ENCODE measurements around the gene CFAP100. TPM values are rescaled to one million over a fixed set of nuclear protein-coding genes. Genes with fewer than 3 reads are reported as not detected.

The CFAP100 gene
- total RNA-seq, 5 donors from 2014 or later (not counting 1 experiment from before 2014, with no cell fraction given): not detected

DNA sequence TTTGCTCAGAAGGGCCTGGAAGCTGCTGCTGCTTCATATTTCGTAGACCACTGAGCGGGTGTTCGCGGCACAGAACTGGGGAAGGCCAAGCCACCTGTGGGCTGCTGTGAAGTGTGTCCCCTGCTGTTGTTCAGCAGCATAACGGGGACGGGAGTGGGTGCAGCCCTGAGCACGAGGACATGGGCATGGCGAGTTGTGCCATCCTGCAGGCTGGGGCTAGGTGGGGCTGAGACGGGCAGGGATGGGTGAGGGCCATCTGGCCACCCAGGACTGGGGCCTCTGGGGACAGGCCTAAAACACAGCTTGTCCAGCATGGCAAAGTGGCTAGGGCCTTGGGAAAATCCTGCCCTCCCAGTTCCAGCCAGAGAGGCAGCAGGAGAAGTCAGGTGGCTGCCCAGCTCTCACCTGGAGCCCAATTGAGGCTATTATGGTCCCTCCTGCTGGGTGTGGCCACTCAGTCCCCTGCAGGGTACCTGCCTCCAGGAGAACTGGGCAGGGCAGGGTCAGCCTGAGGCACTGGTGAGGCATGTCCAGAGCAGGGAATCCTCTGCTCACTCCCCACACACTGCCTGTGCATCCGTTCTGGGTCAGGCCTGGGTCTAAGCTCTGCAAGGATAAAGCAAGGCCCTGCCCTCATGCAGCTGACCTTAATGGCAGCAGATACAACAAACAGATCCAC is 29.5 kb downstream of the CFAP100 start:
- peaks cover 4 to 16% (median 9%) of the 10 kb centered on the region in 3 donors for H3K9me3 Mint-ChIP-seq
- no peaks in the 10 kb centered on the region for H3K36me3 ChIP-seq (ENCODE audit: control insufficient read depth in 2 of 2, extremely low read depth in 1 of 2, insufficient read depth in 1 of 2, low read length in 1 of 2)
- ChIA-PET POLR2A (no interaction called here), CTCF (no interaction called here)
- H3K4me1 ChIP-seq (ENCODE audit: control insufficient read depth in 1 of 2, extremely low read depth in 1 of 2, insufficient read depth in 2 of 2, low read length in 2 of 2): no peaks in the 10 kb centered on the region
- H3K27ac ChIP-seq (ENCODE audit: low read length): no peak overlapping the region
- H3K27ac Mint-ChIP-seq: no peak overlapping the region
- H3K4me1 Mint-ChIP-seq: no peaks in the 10 kb centered on the region
- no peaks in the 10 kb centered on the region for H3K27me3 Mint-ChIP-seq
- ATAC-seq (replicated peaks in 1 of 4) (no peak), DNase-seq (peak in 1 of 35 experiments; percentile 3)
- H3K9me3 ChIP-seq: peaks cover 5% of the 10 kb centered on the region
- no peak overlapping the region for H3K4me3 ChIP-seq (ENCODE audit: control insufficient read depth in 1 of 2, extremely low read depth in 1 of 2, low read length in 1 of 2)
- no peak overlapping the region for H3K4me3 Mint-ChIP-seq
- H3K36me3 Mint-ChIP-seq: peaks cover 23% of the 10 kb centered on the region
- H3K27me3 ChIP-seq (replicated peaks in 1 of 2; ENCODE audit: control insufficient read depth in 2 of 2, extremely low read depth in 1 of 2, insufficient read depth in 2 of 2, low read length in 1 of 2): no peaks in the 10 kb centered on the region
- 94% methylated on average over 10 of the region's 10 CpGs for WGBS (ENCODE audit: insufficient coverage)

DNA sequence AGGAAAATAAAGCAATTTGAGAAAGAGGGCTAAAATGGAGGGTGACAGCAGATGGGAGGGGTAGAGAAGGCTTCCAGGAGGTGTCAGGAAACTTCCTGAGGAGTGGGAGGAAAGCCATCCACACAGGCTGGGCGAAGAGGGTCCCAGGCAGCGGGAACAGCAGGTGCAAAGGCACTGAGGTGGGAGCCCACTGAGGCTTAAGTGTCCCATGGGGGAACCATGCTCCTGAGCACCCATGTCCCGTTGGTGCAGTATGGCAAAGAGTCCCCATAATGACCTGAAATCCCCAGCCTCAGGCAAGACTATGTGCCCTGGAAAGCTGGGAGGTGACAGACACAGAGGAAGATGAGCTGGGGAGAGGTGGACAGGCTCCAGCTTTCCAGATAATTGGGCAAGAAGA is 30.0 kb downstream of the CFAP100 start:
- WGBS (ENCODE audit: insufficient coverage): 92% methylated on average over 2 of the region's 3 CpGs
- H3K27ac Mint-ChIP-seq: no peak overlapping the region
- peaks cover 23% of the 10 kb centered on the region for H3K36me3 Mint-ChIP-seq
- peaks cover 5% of the 10 kb centered on the region for H3K9me3 ChIP-seq
- CTCF ChIA-PET: no interaction called here
- ATAC-seq (replicated peaks in 1 of 4) (no peak), DNase-seq (no peak)
- H3K4me3 Mint-ChIP-seq: no peak overlapping the region
- no peaks in the 10 kb centered on the region for H3K27me3 Mint-ChIP-seq
- no peaks in the 10 kb centered on the region for H3K4me1 Mint-ChIP-seq
- POLR2A ChIA-PET: no interaction called here
- H3K27me3 ChIP-seq (replicated peaks in 1 of 2; ENCODE audit: control insufficient read depth in 2 of 2, extremely low read depth in 1 of 2, insufficient read depth in 2 of 2, low read length in 1 of 2): no peaks in the 10 kb centered on the region
- no peak overlapping the region for H3K27ac ChIP-seq (ENCODE audit: low read length)
- H3K4me1 ChIP-seq (ENCODE audit: control insufficient read depth in 1 of 2, extremely low read depth in 1 of 2, insufficient read depth in 2 of 2, low read length in 2 of 2): no peaks in the 10 kb centered on the region
- peaks cover 4 to 16% (median 9%) of the 10 kb centered on the region in 3 donors for H3K9me3 Mint-ChIP-seq
- no peak overlapping the region for H3K4me3 ChIP-seq (ENCODE audit: control insufficient read depth in 1 of 2, extremely low read depth in 1 of 2, low read length in 1 of 2)
- no peaks in the 10 kb centered on the region for H3K36me3 ChIP-seq (ENCODE audit: control insufficient read depth in 2 of 2, extremely low read depth in 1 of 2, insufficient read depth in 1 of 2, low read length in 1 of 2)

DNA sequence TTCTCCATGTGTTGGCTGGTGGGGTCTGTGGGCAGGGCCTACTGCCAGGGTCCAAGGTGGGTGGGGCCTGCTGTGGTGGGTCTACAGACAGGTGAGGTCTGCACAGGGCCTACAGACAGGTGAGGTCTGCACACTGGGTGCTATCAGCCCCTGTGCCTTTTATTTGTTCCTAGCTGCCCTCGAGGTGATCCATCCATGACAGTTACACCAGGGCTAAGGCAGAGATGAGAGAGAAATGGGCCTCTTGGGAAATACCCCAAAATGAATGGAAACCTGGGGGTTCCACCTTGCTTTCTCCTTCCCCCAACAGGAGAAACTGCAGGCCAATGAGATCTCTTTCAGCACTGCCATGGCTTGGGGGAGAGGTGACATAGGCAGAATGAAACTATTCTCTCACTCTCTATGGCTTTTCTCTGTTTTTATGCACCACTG is 36.4 kb downstream of the CFAP100 start:
- peaks cover under 1 to 9% (median 4%) of the 10 kb centered on the region in 3 donors for H3K9me3 Mint-ChIP-seq
- no peaks in the 10 kb centered on the region for H3K27me3 Mint-ChIP-seq
- ChIA-PET POLR2A (no interaction called here), CTCF (no interaction called here)
- peaks cover 6 to 11% of the 10 kb centered on the region in 2 donors for H3K36me3 ChIP-seq (ENCODE audit: control insufficient read depth in 2 of 2, extremely low read depth in 1 of 2, insufficient read depth in 1 of 2, low read length in 1 of 2)
- ATAC-seq (replicated peaks in 1 of 4) (no peak), DNase-seq (peak in 1 of 35 experiments; percentile 9)
- H3K36me3 Mint-ChIP-seq: peaks cover 29% of the 10 kb centered on the region
- H3K27ac ChIP-seq (ENCODE audit: low read length): no peak overlapping the region
- H3K27me3 ChIP-seq (replicated peaks in 1 of 2; ENCODE audit: control insufficient read depth in 2 of 2, extremely low read depth in 1 of 2, insufficient read depth in 2 of 2, low read length in 1 of 2): no peaks in the 10 kb centered on the region
- H3K27ac Mint-ChIP-seq: no peak overlapping the region
- no peaks in the 10 kb centered on the region for H3K4me1 Mint-ChIP-seq
- peaks cover 5% of the 10 kb centered on the region for H3K9me3 ChIP-seq
- H3K4me3 Mint-ChIP-seq: no peak overlapping the region
- WGBS (ENCODE audit: insufficient coverage): no CpG with 5 or more reads among the region's 1 CpG
- no peaks in the 10 kb centered on the region for H3K4me1 ChIP-seq (ENCODE audit: control insufficient read depth in 1 of 2, extremely low read depth in 1 of 2, insufficient read depth in 2 of 2, low read length in 2 of 2)
- H3K4me3 ChIP-seq (ENCODE audit: control insufficient read depth in 1 of 2, extremely low read depth in 1 of 2, low read length in 1 of 2): no peak overlapping the region

DNA sequence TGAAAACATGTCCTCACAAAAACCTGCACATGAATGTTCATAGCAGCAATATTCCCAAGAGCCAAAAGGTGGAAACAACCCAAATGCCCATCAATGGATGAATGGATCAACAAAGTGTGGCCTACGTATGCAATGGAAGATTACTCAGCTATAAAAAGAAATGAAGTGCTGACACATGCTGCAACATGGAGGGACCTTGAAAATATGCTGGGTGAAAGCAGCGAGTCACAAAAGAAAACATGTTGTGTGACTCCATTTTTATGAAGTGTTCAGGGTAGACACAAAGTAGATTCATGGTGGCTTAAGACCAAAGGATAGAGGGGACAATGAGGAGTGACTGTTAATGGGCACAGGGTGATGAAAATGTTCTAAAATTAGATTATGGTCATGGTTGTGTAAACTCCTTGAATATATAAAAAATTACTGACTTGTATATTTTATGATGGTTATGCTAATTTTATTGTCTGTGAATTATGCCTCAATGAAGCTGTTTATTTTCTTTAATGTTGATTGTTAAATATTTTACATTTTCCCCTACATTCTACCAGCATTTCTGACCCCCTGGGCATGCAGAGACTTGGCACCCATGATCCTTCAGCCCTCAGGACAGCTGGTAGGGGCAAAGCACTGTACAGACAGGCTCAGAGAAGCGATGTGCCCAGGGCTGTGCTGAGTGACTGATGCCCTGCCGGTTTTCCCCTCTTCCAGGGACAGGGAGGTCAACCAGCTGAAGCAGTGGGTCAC is 37.8 kb downstream of the CFAP100 start:
- WGBS (ENCODE audit: insufficient coverage): 96% methylated on average over 3 of the region's 4 CpGs
- Histone ChIP-seq H3K36me3 (ENCODE audit: control insufficient read depth in 2 of 2, extremely low read depth in 1 of 2, insufficient read depth in 1 of 2, low read length in 1 of 2) (peaks cover 6 to 23% of the 10 kb centered on the region in 2 donors), H3K27ac (ENCODE audit: low read length) (no peak overlapping the region), H3K27me3 (replicated peaks in 1 of 2; ENCODE audit: control insufficient read depth in 2 of 2, extremely low read depth in 1 of 2, insufficient read depth in 2 of 2, low read length in 1 of 2) (no peaks in the 10 kb centered on the region), H3K9me3 (peaks cover 2% of the 10 kb centered on the region), H3K4me1 (ENCODE audit: control insufficient read depth in 1 of 2, extremely low read depth in 1 of 2, insufficient read depth in 2 of 2, low read length in 2 of 2) (no peaks in the 10 kb centered on the region), H3K4me3 (ENCODE audit: control insufficient read depth in 1 of 2, extremely low read depth in 1 of 2, low read length in 1 of 2) (no peak overlapping the region)
- POLR2A ChIA-PET: no interaction called here
- no peak for DNase-seq
- ATAC-seq (replicated peaks in 1 of 4): no peak
- no peaks in the 10 kb centered on the region for H3K4me1 Mint-ChIP-seq
- CTCF ChIA-PET: no interaction called here
- H3K4me3 Mint-ChIP-seq: no peak overlapping the region
- peaks cover 0 to 3% (median 2%) of the 10 kb centered on the region in 3 donors for H3K9me3 Mint-ChIP-seq
- peaks cover 35% of the 10 kb centered on the region for H3K36me3 Mint-ChIP-seq
- H3K27me3 Mint-ChIP-seq: no peaks in the 10 kb centered on the region
- no peak overlapping the region for H3K27ac Mint-ChIP-seq

DNA sequence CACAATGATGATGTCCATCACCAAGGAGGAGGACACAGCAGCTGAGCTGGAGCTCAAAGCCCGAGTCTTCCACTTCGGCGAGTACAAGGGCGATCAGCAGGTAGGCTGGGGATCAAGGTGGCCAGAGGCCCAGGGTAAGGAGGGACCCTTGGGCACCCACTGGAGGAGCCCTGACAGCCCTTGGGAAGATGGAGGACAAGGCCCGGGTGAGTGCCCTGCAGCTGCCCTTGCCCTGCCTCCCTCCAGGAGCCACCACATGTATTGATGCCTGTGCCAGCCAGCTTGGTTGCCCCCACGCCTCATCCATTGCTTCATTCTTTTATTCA is 38.4 kb downstream of the CFAP100 start:
- CTCF ChIA-PET: no interaction called here
- DNase-seq (peak in 1 of 35 experiments; percentile 4), ATAC-seq (replicated peaks in 1 of 4) (no peak)
- Histone ChIP-seq H3K4me3 (ENCODE audit: control insufficient read depth in 1 of 2, extremely low read depth in 1 of 2, low read length in 1 of 2) (no peak overlapping the region), H3K36me3 (ENCODE audit: control insufficient read depth in 2 of 2, extremely low read depth in 1 of 2, insufficient read depth in 1 of 2, low read length in 1 of 2) (peaks cover 10 to 27% of the 10 kb centered on the region in 2 donors), H3K27ac (ENCODE audit: low read length) (no peak overlapping the region), H3K4me1 (ENCODE audit: control insufficient read depth in 1 of 2, extremely low read depth in 1 of 2, insufficient read depth in 2 of 2, low read length in 2 of 2) (no peaks in the 10 kb centered on the region), H3K9me3 (no peaks in the 10 kb centered on the region), H3K27me3 (replicated peaks in 1 of 2; ENCODE audit: control insufficient read depth in 2 of 2, extremely low read depth in 1 of 2, insufficient read depth in 2 of 2, low read length in 1 of 2) (no peaks in the 10 kb centered on the region)
- H3K27me3 Mint-ChIP-seq: no peaks in the 10 kb centered on the region
- no peaks in the 10 kb centered on the region for H3K9me3 Mint-ChIP-seq
- H3K36me3 Mint-ChIP-seq: peaks cover 38% of the 10 kb centered on the region
- no peaks in the 10 kb centered on the region for H3K4me1 Mint-ChIP-seq
- H3K4me3 Mint-ChIP-seq: no peak overlapping the region
- POLR2A ChIA-PET: no interaction called here
- no peak overlapping the region for H3K27ac Mint-ChIP-seq
- WGBS (ENCODE audit: insufficient coverage): 98% methylated on average over 5 of the region's 6 CpGs

DNA sequence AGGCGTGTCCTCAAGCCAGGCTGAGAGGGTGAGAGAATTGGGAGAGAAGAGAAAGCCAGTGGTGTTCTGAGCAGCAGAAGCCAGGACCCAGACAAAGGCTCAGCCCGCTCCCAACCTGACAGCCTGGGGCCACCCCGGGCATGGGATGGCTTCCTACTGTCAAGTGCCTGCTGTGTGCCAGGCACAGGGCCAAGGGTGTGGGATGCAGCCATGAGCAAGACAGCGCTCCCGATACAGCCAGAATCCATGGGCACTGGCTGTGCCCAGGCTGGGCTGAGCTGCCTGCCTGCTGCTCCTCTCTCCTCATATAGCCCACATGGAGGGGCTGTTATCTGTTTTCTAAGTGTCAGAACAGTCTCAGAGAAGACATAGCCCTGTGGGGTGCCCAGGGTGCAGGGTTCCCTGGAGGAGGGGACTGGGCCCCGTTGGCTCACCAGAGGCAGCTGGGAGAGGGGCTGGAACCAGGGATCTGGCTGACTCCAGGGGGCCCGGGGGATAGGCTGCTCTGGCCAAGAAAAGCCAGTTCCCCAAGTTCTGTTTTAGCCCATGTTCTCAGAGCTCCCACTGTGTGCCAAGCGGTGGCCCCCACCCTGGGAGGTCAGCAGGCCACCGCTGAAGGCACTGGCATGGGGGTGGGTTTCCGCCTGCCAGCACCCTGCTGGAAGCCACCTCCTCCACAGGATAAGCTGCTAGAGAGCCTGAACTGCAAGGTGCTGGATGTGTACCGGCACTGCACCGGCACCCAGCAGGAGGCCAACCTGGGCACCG is 39.0 kb downstream of the CFAP100 start:
- H3K4me1 ChIP-seq (ENCODE audit: control insufficient read depth in 1 of 2, extremely low read depth in 1 of 2, insufficient read depth in 2 of 2, low read length in 2 of 2): no peaks in the 10 kb centered on the region
- H3K36me3 Mint-ChIP-seq: peaks cover 44% of the 10 kb centered on the region
- no peak for ATAC-seq (replicated peaks in 1 of 4)
- no peak overlapping the region for H3K4me3 Mint-ChIP-seq
- no peaks in the 10 kb centered on the region for H3K27me3 Mint-ChIP-seq
- DNase-seq: peak in 1 of 35 experiments; percentile 2
- H3K27ac Mint-ChIP-seq: no peak overlapping the region
- H3K9me3 Mint-ChIP-seq: no peaks in the 10 kb centered on the region
- no peaks in the 10 kb centered on the region for H3K27me3 ChIP-seq (replicated peaks in 1 of 2; ENCODE audit: control insufficient read depth in 2 of 2, extremely low read depth in 1 of 2, insufficient read depth in 2 of 2, low read length in 1 of 2)
- H3K9me3 ChIP-seq: no peaks in the 10 kb centered on the region
- no peak overlapping the region for H3K27ac ChIP-seq (ENCODE audit: low read length)
- POLR2A ChIA-PET: no interaction called here
- WGBS (ENCODE audit: insufficient coverage): 97% methylated on average over 7 of the region's 13 CpGs
- H3K36me3 ChIP-seq (ENCODE audit: control insufficient read depth in 2 of 2, extremely low read depth in 1 of 2, insufficient read depth in 1 of 2, low read length in 1 of 2): peaks cover 12 to 33% of the 10 kb centered on the region in 2 donors
- no peaks in the 10 kb centered on the region for H3K4me1 Mint-ChIP-seq
- H3K4me3 ChIP-seq (ENCODE audit: control insufficient read depth in 1 of 2, extremely low read depth in 1 of 2, low read length in 1 of 2): no peak overlapping the region
- CTCF ChIA-PET: no interaction called here
